ENCODE data around the gene CA11.

CA11 gene

DNA sequence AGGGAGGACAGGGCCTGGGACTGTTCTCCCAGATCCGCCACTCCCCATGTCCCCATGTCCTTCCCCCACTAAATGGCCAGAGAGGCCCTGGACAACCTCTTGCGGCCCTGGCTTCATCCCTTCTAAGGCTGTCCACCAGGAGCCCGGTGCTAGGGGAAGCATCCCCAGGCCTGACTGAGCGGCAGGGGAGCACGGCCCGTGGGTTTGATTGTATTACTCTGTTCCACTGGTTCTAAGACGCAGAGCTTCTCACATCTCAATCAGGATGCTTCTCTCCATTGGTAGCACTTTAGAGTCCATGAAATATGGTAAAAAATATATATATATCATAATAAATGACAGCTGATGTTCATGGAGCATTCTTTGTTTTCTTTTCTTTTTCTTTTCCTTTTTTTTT is 38.6 kb downstream of the CA11 start:
- no peak for DNase-seq (ENCODE audit: low read depth)

GRCh38 chr19:48606463-48607358 is 39.3 kb downstream of the CA11 start, which contains the start of gene SPACA4:
TSS of gene SPACA4 (plus strand) at chr19:48606742. CDS start at chr19:48606979, 237 bp downstream.
- no peak for TF ChIP-seq CTCF (conservative IDR thresholded peaks at IDR 0.05; ENCODE audit: low read depth, low read length)
- H3K4me3 ChIP-seq (ENCODE audit: low read length), result no peak within 1 kb of the TSS
- DNase-seq (ENCODE audit: low read depth), result no peak

More for the DNA sequence above, 38.6 kb downstream of the CA11 start:
- H3K4me3 ChIP-seq (ENCODE audit: low read length), result no peak overlapping the region
- TF ChIP-seq CTCF (conservative IDR thresholded peaks at IDR 0.05; ENCODE audit: low read depth, low read length), result no peak

GRCh38 chr19:48603850-48604249 is 42.1 kb downstream of the CA11 start:
- DNase-seq (ENCODE audit: low read depth), result no peak
- no peak for TF ChIP-seq CTCF (conservative IDR thresholded peaks at IDR 0.05; ENCODE audit: low read depth, low read length)
- H3K4me3 ChIP-seq (ENCODE audit: low read length), result no peak overlapping the region

DNA sequence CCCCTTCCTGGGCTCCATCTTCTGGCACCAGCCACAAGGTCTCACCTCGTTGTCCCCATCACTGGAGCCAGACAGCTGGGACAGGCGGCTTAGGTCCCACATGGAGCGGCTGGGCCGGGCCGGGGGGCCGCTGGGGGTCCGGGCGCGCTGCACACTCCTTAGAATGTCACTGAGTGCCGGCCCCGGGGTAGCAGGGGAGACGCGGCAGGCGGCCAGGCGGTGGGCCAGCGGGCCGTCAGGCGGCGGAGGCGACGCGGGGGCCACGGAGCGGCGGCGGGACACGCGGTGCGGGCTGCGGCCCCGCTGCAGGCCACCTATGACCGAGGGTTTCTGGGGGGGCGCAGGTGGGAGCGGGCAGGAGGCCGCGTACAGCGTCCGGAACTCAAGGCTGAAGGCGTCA is 42.5 kb downstream of the CA11 start:
- no peak for DNase-seq (ENCODE audit: low read depth)
- TF ChIP-seq CTCF (conservative IDR thresholded peaks at IDR 0.05; ENCODE audit: low read depth, low read length), result no peak
- no peak overlapping the region for H3K4me3 ChIP-seq (ENCODE audit: low read length)

- no peak for TF ChIP-seq CTCF (conservative IDR thresholded peaks at IDR 0.05; ENCODE audit: low read depth, low read length)
- no peak overlapping the region for H3K4me3 ChIP-seq (ENCODE audit: low read length)
- DNase-seq (ENCODE audit: low read depth), result no peak
Measured at GRCh38 chr19:48603001-48603400, 43.0 kb downstream of the CA11 start.

DNA sequence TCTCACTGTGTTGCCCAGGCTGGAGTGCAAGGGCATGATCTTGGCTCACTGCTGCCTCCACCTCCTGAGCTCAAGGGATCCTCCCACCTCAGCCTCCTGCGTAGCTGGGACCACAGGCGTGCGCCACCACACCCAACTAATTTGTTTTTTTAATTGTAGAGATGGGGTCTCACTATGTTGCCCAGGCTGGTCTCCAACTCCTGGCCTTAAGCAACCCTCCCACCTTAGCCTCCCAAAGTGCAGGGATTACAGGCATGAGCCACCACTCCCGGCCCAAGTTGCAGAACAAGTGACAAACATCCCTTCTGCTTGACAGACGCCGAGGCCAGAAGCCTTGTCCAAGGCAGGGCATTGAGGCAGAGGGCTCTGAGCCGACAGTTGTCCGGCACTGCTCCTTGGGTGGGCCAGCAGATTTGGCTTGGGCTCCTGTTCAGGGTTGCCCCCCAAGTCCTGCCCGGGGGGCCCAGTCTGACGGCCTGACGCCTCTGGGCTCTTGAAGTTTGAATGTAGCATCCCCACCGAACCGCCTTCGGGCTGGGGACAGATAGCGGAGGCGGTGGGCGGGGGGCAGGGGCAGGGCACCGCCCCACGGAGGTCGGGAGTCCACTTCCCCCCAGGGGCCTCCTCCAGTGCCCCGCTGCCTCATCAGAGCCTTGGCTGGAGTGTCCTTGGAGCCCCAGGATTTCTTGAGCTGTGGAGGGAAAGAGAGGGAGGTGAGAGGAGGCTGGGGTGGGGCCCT is 45.1 kb downstream of the CA11 start:
- TF ChIP-seq CTCF (conservative IDR thresholded peaks at IDR 0.05; ENCODE audit: low read depth, low read length), result no peak
- DNase-seq (ENCODE audit: low read depth), result no peak
- H3K4me3 ChIP-seq (ENCODE audit: low read length), result no peak overlapping the region
